ENCODE measurements around the gene ABHD8. TPM values are rescaled to one million over a fixed set of nuclear protein-coding genes. Genes with fewer than 3 reads are reported as not detected.

ABHD8 gene
- total and polyA plus RNA-seq, 2 of the 4 experiments (the other 2 are of a cell fraction) = 3.9 to 10.2 TPM

DNA sequence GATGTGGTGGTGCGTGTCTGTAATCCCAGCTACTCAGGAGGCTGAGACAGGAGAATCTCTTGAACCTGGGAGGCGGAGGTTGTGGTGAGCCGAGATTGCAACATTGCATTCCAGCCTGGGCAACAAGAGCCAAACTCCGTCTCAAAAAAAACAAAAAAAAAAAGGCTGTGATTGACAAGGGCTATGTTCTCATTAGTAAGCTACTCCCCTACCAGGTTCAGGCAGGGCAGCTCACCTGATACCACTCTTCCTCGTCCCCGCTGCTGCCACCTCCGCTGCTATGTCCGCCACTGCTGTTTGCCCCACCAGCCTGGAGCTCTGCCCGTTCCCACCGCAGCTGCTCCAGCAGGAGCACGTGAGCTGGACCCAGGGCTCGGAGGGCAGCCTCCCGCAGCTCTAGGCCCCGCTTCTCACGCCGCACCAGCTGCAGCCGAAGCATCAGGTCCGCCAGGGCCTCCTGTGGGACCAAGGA, 48.0 kb downstream of the ABHD8 start:
- H3K4me1 ChIP-seq (ENCODE audit: control insufficient read depth, insufficient read depth, low read length) = no peaks in the 10 kb centered on the region
- POLR2A ChIA-PET (ENCODE audit: unreplicated experiment) = interaction anchor here (0.6 kb wide), 1 partner anchor 24 kb away, joined by 10 read pairs; no protein-coding TSS in a partner anchor
- no TSS peak for BruUV-seq (replicated peaks)
- H3K18ac ChIP-seq (ENCODE audit: low read depth, low read length) = no peak overlapping the region
- no peak overlapping the region for H3K27ac ChIP-seq (ENCODE audit: insufficient read depth, low read length)
- no peak overlapping the region for H2BK15ac ChIP-seq (ENCODE audit: low read depth, low read length)
- H2BK20ac ChIP-seq (ENCODE audit: low read depth, low read length) = no peak overlapping the region
- no peaks in the 10 kb centered on the region for H3K79me1 ChIP-seq (ENCODE audit: low read depth in 1 of 2, low read length in 2 of 2)
- no peak overlapping the region for H4K5ac ChIP-seq (ENCODE audit: low read depth, low read length)
- H2AK5ac ChIP-seq (ENCODE audit: low read depth, low read length) = no peak overlapping the region
- H4K91ac ChIP-seq (ENCODE audit: insufficient read depth, low read depth, low read length) = no peak overlapping the region
- H4K20me1 ChIP-seq (ENCODE audit: insufficient read depth, low read length) = no peaks in the 10 kb centered on the region
- H3K27me3 ChIP-seq (ENCODE audit: control insufficient read depth, insufficient read depth, low read length) = no peaks in the 10 kb centered on the region; the same call in 1 of the 2 replicates
- H3K9me1 ChIP-seq (ENCODE audit: insufficient read depth, low read length) = no peaks in the 10 kb centered on the region
- H3K14ac ChIP-seq (replicated peaks; ENCODE audit: low read depth, low read length) = no peak overlapping the region
- DNase-seq (no peak), ATAC-seq (ENCODE audit: low read depth) (no peak)
- CTCF ChIA-PET = no interaction called here
- dilution Hi-C loops (cut with HindIII; ENCODE audit: low sequenced_read_pairs, unreplicated experiment) = no loop called here
- H2BK5ac ChIP-seq (ENCODE audit: low read depth, low read length, poor library complexity, severe bottlenecking) = no peak overlapping the region
- H3K4me2 ChIP-seq (ENCODE audit: low read depth, low read length) = no peak overlapping the region
- H3K56ac ChIP-seq (ENCODE audit: extremely low read depth, insufficient read depth, low read length) = no peak overlapping the region
- H3K4me3 ChIP-seq (ENCODE audit: insufficient read depth, low read depth, low read length) = no peak overlapping the region
- no peak overlapping the region for H4K8ac ChIP-seq (ENCODE audit: low read depth in 2 of 2, low read length in 2 of 2)
- peaks cover 10% of the 10 kb centered on the region for H3K9me3 ChIP-seq (ENCODE audit: control insufficient read depth, insufficient read depth, low read length)
- H3K4ac ChIP-seq (ENCODE audit: low read depth, low read length) = no peak overlapping the region
- in situ Hi-C loops (cut with MboI; ENCODE audit: low sequenced_read_pairs) = no loop called here
- no peaks in the 10 kb centered on the region for H3K36me3 ChIP-seq (ENCODE audit: control insufficient read depth, insufficient read depth, low read length)
- no peak overlapping the region for H2AFZ ChIP-seq (replicated peaks; ENCODE audit: low read length, poor library complexity)
- 51% methylated on average over 5 of the region's 18 CpGs; no CpG with 5 or more reads in 1 of the 2 experiments for WGBS, 2 experiments (ENCODE audit: extremely low coverage in 2 of 2, insufficient read length in 1 of 2)
- TF ChIP-seq, protein P1, sequence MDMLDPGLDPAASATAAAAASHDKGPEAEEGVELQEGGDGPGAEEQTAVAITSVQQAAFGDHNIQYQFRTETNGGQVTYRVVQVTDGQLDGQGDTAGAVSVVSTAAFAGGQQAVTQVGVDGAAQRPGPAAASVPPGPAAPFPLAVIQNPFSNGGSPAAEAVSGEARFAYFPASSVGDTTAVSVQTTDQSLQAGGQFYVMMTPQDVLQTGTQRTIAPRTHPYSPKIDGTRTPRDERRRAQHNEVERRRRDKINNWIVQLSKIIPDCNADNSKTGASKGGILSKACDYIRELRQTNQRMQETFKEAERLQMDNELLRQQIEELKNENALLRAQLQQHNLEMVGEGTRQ (IDR thresholded peaks at IDR 0.05; ENCODE audit: low read depth, low read length) = no peak
- no peak for TF ChIP-seq NFE2L2 (IDR thresholded peaks at IDR 0.05; ENCODE audit: low read depth, low read length)
- no peak for TF ChIP-seq MAZ (IDR thresholded peaks at IDR 0.05; ENCODE audit: borderline replicate concordance, low read depth, low read length)
- no peak for TF ChIP-seq MXI1 (IDR thresholded peaks at IDR 0.05; ENCODE audit: borderline replicate concordance, low read depth, low read length)
- no peak for TF ChIP-seq CHD1 (IDR thresholded peaks at IDR 0.05; ENCODE audit: low read depth, low read length)
- no peak for TF ChIP-seq SMC3 (IDR thresholded peaks at IDR 0.05; ENCODE audit: low read depth, low read length)
- no peak for TF ChIP-seq POLR2A (IDR thresholded peaks at IDR 0.05; ENCODE audit: low read depth, low read length)
- TF ChIP-seq BHLHE40 (IDR thresholded peaks at IDR 0.05; ENCODE audit: low read depth, low read length) = no peak
- no peak for TF ChIP-seq FOS (IDR thresholded peaks at IDR 0.05; ENCODE audit: low read depth, low read length)
- TF ChIP-seq CTCF (conservative IDR thresholded peaks at IDR 0.05; ENCODE audit: low read depth, low read length) = no peak
- no peak for TF ChIP-seq RCOR1 (IDR thresholded peaks at IDR 0.05; ENCODE audit: insufficient replicate concordance, low read length)
- no peak for TF ChIP-seq RAD21 (IDR thresholded peaks at IDR 0.05; ENCODE audit: low read length)
- no peak for TF ChIP-seq RFX5 (IDR thresholded peaks at IDR 0.05; ENCODE audit: low read depth, low read length)
- TF ChIP-seq MAFK (IDR thresholded peaks at IDR 0.05; ENCODE audit: low read depth, low read length) = no peak
- H2BK120ac ChIP-seq (ENCODE audit: low read depth, low read length) = no peak overlapping the region
- no peak overlapping the region for H3K23ac ChIP-seq (ENCODE audit: low read depth, low read length)
- H2AK9ac ChIP-seq (replicated peaks; ENCODE audit: low read depth, low read length, poor library complexity) = no peak overlapping the region
- H3K9ac ChIP-seq (ENCODE audit: low read depth, low read length) = no peak overlapping the region
- intact Hi-C loops (cut with micrococcal nuclease) = no loop called here

Data from IMR-90 (cell line).